HUES64 (cell line): ENCODE results near the gene FAN1.

Source experiments
- H3K27ac ChIP-seq: 2 replicates; pipeline ENCODE4 v1.7.0; 2013; ENCODE audit warnings: low read depth, low read length, inconsistent platforms
- H3K27me3 ChIP-seq: 2 replicates; pipeline ENCODE4 v1.6.1; 2013; ENCODE audit warnings: mild to moderate bottlenecking, low read length; ENCODE audit not compliant: insufficient read depth
- H3K36me3 ChIP-seq: 2 replicates; pipeline ENCODE4 v1.6.1; 2013; ENCODE audit warnings: mild to moderate bottlenecking, low read length; ENCODE audit not compliant: insufficient read depth
- H3K4me1 ChIP-seq: 2 replicates; pipeline ENCODE4 v1.6.1; 2013; ENCODE audit warnings: mild to moderate bottlenecking, low read length, moderate library complexity; ENCODE audit not compliant: insufficient read depth
- H3K4me3 ChIP-seq: 2 replicates; pipeline ENCODE4 v1.5.1; 2013; ENCODE audit warnings: mild to moderate bottlenecking, low read length, moderate library complexity
- H3K9ac ChIP-seq: 2 replicates; pipeline ENCODE4 v1.6.1; 2013; ENCODE audit warnings: mild to moderate bottlenecking, low read depth, low read length
- H3K9me3 ChIP-seq: 2 replicates; pipeline ENCODE4 v1.6.1; 2013; ENCODE audit warnings: low read depth, low read length; ENCODE audit not compliant: insufficient read depth
- WGBS: fragments of 150-250, 120-280 bp; methylation state at CpG from one replicate; pipeline ENCODE4 v1.1.7; 2013; ENCODE audit warnings: missing lambda C conversion rate; 5-methylcytosine and 5-hydroxymethylcytosine counted together

Gene FAN1

DNA sequence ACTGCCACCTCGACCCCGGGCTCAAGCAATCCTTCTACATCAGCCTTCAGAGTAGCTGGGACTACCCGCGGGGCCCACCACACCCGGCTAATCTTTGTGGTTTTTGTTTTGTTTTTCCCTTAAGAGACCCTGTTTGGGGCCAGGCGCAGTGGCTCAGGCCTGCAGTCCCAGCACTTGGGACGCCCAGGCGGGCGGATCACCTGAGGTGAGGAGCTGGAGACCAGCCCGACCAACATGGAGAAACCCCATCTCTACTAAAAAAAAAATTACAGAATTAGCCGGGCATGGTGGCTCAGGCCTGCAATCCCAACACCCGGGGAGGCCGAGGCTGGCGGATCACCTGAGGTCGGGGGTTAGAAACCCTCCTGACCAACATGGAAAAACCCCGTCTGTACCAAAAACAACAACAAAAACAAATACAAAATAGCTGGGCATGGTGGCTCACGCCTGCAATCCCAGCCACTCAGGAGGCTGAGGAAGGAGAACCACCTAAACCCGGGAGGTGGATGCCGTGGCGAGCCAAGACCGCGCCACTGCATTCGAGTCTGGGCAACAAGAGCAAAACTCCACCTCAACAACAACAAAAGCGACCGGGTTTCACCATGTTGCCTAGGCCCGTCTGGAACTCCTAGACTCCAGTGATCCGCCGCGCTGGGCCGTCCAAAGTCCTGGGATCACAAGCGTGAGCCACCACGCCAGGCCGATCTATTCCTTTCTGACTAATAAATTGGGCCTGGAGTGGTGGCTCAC lies 8.1 kb upstream of the FAN1 start:
- H3K4me3 ChIP-seq = no peak overlapping the region
- H3K9ac ChIP-seq = no peak overlapping the region
- no peak overlapping the region for H3K27ac ChIP-seq
- 86% methylated on average over 33 of the region's 33 CpGs for WGBS
- H3K36me3 ChIP-seq = no peaks in the 10 kb centered on the region
- H3K4me1 ChIP-seq = peaks cover 7% of the 10 kb centered on the region
- H3K9me3 ChIP-seq = no peaks in the 10 kb centered on the region
- H3K27me3 ChIP-seq = no peaks in the 10 kb centered on the region

DNA sequence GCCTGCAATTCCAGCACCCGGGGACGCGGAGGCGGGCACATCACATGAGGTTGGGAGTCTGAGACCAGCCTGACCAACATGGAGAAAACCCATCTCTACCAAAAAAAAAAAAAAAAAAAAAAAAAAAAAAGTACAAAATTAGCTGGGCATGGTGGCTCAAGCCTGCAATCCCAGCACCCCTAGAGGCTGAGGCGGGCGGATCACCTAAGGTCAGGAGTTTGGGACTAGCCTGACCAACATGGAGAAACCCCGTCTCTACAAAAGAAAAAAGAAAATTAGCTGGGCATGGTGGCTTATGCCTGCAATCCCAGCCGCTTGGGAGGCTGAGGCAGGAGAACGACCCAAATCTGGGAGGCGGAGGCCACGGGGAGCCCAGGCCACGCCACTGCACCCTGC lies 7.5 kb upstream of the FAN1 start:
- Histone ChIP-seq H3K36me3 (no peaks in the 10 kb centered on the region), H3K4me3 (no peak overlapping the region), H3K9me3 (no peaks in the 10 kb centered on the region), H3K4me1 (peaks cover 7% of the 10 kb centered on the region), H3K27ac (no peak overlapping the region), H3K27me3 (no peaks in the 10 kb centered on the region), H3K9ac (no peak overlapping the region)
- WGBS = 85% methylated on average over 12 of the region's 12 CpGs

DNA sequence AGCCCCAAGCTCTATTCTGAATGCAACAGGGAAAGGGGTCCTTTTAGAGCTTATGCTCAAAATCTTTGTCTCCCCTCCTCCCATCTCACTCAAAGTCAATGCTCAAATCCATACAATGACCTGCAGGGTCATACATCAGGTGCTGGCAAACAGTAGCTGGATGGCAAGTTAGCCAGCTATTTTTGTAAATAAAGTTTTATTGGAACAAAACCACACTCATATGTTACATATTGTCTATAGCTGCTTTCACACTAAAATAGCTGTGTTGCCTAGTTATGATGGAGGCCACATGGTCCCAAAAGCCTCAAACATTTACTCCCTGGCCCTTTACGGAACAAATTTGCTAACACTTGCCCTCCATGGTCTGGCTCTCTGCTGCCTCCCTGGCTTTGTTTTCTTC lies 1.8 kb upstream of the FAN1 start:
- Histone ChIP-seq H3K9ac (no peak overlapping the region), H3K27me3 (no peaks in the 10 kb centered on the region), H3K9me3 (no peaks in the 10 kb centered on the region), H3K27ac (no peak overlapping the region), H3K4me3 (no peak overlapping the region), H3K36me3 (peaks cover 4% of the 10 kb centered on the region; the same call in 1 of the 2 replicates), H3K4me1 (no peaks in the 10 kb centered on the region)
- 97% methylated on average over 1 of the region's 1 CpG for WGBS

DNA sequence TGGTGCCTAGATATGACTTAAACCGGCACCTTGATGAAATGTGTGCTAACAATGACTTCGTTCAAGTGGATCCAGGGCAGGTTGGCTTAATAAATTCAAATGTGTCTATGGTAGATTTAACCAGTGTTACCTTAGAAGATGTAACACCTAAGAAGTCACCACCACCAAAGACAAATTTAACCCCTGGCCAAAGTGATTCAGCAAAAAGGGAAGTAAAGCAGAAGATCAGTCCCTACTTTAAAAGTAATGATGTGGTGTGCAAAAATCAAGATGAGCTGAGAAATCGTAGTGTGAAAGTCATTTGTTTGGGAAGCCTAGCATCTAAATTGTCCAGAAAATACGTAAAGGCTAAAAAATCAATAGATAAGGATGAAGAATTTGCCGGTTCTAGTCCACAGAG lies 1.1 kb downstream of the FAN1 start:
- Histone ChIP-seq H3K27me3 (no peaks in the 10 kb centered on the region), H3K4me3 (peak overlapping the region; percentile 79), H3K9me3 (no peaks in the 10 kb centered on the region), H3K9ac (no peak overlapping the region), H3K4me1 (no peaks in the 10 kb centered on the region), H3K36me3 (peaks cover 27% of the 10 kb centered on the region), H3K27ac (no peak overlapping the region)
- 94% methylated on average over 5 of the region's 5 CpGs for WGBS

DNA sequence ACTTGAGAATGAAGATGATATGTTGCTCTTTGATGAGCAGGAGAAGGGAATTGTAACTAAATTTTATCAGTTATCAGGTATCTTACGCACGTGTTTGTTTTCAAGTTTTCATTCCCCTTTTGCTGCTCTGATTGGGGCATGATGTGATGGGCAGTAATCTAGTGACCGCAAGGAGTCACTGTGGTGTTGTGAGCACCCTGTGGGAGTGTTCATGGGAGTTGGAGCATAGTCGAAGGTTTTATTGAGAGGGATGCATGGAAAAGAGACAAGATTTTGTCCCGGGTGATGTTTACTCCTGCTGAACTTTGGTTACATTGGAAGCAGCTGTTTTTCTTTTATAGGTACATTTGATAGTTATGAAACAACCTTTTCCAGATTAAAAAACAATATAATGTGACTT lies 2.1 kb downstream of the FAN1 start:
- 90% methylated on average over 5 of the region's 5 CpGs for WGBS
- no peaks in the 10 kb centered on the region for H3K4me1 ChIP-seq
- no peaks in the 10 kb centered on the region for H3K27me3 ChIP-seq
- no peak overlapping the region for H3K9ac ChIP-seq
- no peak overlapping the region for H3K27ac ChIP-seq
- no peak overlapping the region for H3K4me3 ChIP-seq
- no peaks in the 10 kb centered on the region for H3K9me3 ChIP-seq
- H3K36me3 ChIP-seq = peaks cover 37% of the 10 kb centered on the region

DNA sequence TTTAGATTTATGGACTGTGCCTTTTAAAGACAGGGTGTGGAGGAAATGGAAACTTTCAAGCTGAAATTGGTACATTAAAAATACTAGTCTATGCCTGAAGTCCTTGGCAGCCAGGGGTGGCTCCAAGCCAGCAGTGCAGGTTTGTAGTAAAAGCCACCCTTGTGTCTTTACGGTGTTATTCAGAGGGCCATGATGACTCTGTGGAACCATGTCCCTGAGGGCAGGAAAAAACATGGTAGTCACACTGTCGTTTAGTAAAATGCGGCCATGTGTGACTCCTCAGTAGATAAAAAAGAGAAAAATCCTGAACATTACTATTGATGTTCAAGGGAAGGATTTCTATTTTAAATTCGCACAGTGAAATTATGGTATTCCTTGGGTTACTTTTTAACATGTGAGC lies 2.7 kb downstream of the FAN1 start:
- Histone ChIP-seq H3K27me3 (no peaks in the 10 kb centered on the region), H3K27ac (no peak overlapping the region), H3K4me1 (no peaks in the 10 kb centered on the region), H3K9ac (no peak overlapping the region), H3K4me3 (no peak overlapping the region), H3K36me3 (peaks cover 42% of the 10 kb centered on the region), H3K9me3 (no peaks in the 10 kb centered on the region)
- 97% methylated on average over 4 of the region's 4 CpGs for WGBS

DNA sequence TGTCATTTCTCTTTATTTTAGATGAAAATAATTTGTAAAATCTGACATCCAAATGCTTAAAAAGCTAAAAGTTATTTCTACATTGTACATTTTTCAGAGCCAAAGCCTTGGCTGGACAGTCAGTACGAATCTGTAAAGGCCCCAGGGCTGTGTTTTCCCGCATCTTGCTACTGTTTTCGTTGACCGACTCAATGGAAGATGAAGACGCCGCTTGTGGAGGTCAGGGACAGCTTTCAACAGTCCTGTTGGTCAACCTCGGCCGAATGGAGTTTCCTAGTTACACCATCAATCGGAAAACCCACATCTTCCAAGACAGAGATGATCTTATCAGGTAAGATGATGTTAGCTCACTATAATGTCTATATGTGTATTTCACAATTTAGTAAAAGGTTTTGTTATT lies 10.0 kb downstream of the FAN1 start:
- H3K36me3 ChIP-seq = peaks cover 92% of the 10 kb centered on the region

DNA sequence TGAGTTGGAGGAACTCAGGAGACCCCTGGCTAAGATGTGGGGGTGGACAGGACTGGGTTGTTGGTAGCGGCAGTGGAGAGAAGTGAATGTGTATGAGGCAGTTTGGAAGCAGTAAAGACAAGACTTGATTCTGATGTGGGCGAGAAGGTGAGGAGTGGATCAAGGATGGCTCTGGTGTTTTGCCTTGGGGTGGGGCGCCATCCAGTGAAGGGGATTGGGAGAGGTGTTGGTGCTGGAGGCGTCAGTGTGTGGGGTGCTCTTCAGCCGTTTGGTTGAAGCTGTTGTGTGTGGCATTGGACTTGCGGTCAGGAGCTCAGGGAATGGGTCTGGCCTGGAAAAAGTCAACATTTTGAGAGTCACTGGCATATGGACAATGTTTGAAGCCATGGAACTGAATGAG lies 13.3 kb downstream of the FAN1 start:
- H3K9ac ChIP-seq = no peak overlapping the region
- H3K9me3 ChIP-seq = no peaks in the 10 kb centered on the region
- H3K4me1 ChIP-seq = peaks cover 11% of the 10 kb centered on the region; the same call in 1 of the 2 replicates
- H3K4me3 ChIP-seq = no peak overlapping the region
- peaks cover 84% of the 10 kb centered on the region for H3K36me3 ChIP-seq
- WGBS = 82% methylated on average over 6 of the region's 6 CpGs
- H3K27ac ChIP-seq = no peak overlapping the region
- no peaks in the 10 kb centered on the region for H3K27me3 ChIP-seq

More for the DNA sequence above, 10.0 kb downstream of the FAN1 start:
- 96% methylated on average over 8 of the region's 9 CpGs for WGBS
- no peaks in the 10 kb centered on the region for H3K27me3 ChIP-seq
- no peaks in the 10 kb centered on the region for H3K4me1 ChIP-seq
- H3K9ac ChIP-seq = no peak overlapping the region
- no peak overlapping the region for H3K27ac ChIP-seq
- H3K4me3 ChIP-seq = no peak overlapping the region
- no peaks in the 10 kb centered on the region for H3K9me3 ChIP-seq

DNA sequence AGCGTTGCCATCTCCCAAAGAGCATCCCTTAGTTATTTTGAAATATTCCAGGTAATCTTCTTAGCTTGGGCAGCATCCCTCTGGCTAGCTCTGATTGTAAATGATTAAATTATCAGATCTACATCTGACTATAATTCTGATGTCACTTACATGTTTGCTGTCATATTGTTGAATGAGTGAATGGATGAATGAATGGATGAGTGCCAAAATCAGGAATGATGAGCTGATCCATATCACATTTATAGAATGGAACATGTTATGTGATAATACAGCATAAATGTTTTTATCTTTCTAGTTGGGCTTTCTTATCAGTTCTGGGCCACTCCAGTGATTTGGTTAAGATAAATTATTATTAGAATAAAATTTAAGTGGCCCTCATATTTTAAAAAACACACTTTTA lies 14.0 kb downstream of the FAN1 start:
- peaks cover 18% of the 10 kb centered on the region for H3K4me1 ChIP-seq
- 100% methylated on average over 1 of the region's 1 CpG for WGBS
- no peak overlapping the region for H3K27ac ChIP-seq

DNA sequence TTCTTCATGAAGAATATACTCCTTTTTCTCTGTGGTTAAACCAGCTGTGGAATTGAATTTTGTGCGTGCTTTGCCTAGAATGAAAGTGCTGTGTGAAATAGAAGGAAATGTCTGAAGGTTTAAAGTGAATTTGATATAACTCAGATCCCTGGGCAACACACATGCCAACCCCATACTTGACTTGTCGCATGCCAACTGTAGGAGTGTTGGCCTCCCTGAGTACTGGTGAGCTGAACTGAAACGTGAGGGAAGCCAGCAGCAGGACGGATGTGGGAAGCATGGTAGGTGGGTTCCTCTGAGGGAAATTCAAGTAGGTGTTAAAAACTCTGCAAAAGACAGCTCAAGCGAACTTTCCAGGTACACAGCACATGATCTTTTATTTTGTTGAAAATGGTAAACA lies 14.7 kb downstream of the FAN1 start:
- WGBS = 98% methylated on average over 5 of the region's 5 CpGs
- Histone ChIP-seq H3K27me3 (no peaks in the 10 kb centered on the region), H3K36me3 (peaks cover 74% of the 10 kb centered on the region), H3K4me1 (peaks cover 25% of the 10 kb centered on the region), H3K9ac (no peak overlapping the region), H3K4me3 (no peak overlapping the region), H3K27ac (no peak overlapping the region), H3K9me3 (no peaks in the 10 kb centered on the region)

More for the DNA sequence above, 14.0 kb downstream of the FAN1 start:
- Histone ChIP-seq H3K9ac (no peak overlapping the region), H3K27me3 (no peaks in the 10 kb centered on the region), H3K9me3 (no peaks in the 10 kb centered on the region), H3K4me3 (no peak overlapping the region), H3K36me3 (peaks cover 77% of the 10 kb centered on the region)

DNA sequence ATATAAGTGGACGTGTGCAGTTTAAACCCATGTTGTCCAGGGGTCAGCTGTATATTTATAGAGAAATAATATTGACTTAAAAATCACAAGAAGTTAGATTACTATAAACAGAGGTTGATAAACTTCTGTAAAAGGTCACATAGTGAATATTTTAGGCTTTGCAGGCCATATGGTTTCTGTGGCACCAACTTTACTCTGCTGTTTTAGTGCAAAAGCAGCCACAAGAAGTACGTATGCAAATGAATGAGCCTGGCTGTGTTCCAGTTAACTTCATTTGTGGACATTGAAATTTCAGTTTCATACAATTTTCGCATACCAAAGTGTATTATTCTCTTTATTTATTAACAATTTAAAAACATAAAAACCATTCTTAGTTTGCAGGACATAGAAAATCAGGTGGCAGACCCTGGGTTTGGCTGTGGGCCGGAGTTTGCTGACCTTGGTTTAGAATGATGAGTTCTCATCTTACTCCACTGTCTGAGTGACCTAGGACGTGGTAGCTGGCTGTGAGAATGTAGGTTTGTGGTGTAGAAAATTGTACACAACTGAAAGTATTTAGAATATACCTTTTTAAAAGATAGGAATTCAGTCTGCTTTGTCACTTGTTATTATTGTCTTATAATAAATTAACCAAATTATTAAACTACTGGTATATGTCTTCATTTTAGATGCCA lies 16.3 kb downstream of the FAN1 start:
- Histone ChIP-seq H3K9ac (no peak overlapping the region), H3K9me3 (no peaks in the 10 kb centered on the region), H3K27ac (no peak overlapping the region), H3K4me1 (peaks cover 33% of the 10 kb centered on the region), H3K4me3 (no peak overlapping the region), H3K36me3 (peaks cover 74% of the 10 kb centered on the region), H3K27me3 (no peaks in the 10 kb centered on the region)
- WGBS = 93% methylated on average over 5 of the region's 5 CpGs
